GM21619 (cell line): ENCODE results near the gene MAN1C1.
"Not testable (repeated sequence)": the region's sequence is repeated elsewhere in the genome, so short reads cannot be mapped to it uniquely, and the experiment has no call there.

Experiments used
- ATAC-seq: cut with Tn5 transposase; IDR thresholded peaks from one replicate; pipeline ENCODE4 v1.9.1; 2021; ENCODE audit not compliant: unreplicated experiment

Gene MAN1C1

GRCh38 chr1:25696643-25697042 is 80.1 kb downstream of the MAN1C1 start:
- not testable (repeated sequence) for ATAC-seq

- ATAC-seq, result no peak
Observed at GRCh38 chr1:25697435-25698217, 81.0 kb downstream of the MAN1C1 start.

GRCh38 chr1:25698252-25698651 is 81.7 kb downstream of the MAN1C1 start:
- no peak for ATAC-seq

GRCh38 chr1:25699059-25699458 is 82.5 kb downstream of the MAN1C1 start:
- not testable (repeated sequence) for ATAC-seq

- ATAC-seq, result no peak
Observed at GRCh38 chr1:25699500-25700143, 83.0 kb downstream of the MAN1C1 start.

- no peak for ATAC-seq
Observed at GRCh38 chr1:25700144-25700523, 83.5 kb downstream of the MAN1C1 start.

GRCh38 chr1:25700626-25701025 is 84.0 kb downstream of the MAN1C1 start:
- ATAC-seq, result no peak

- no peak for ATAC-seq
Observed at GRCh38 chr1:25701030-25701785, 84.6 kb downstream of the MAN1C1 start.

GRCh38 chr1:25702101-25702775 is 85.6 kb downstream of the MAN1C1 start:
- no peak for ATAC-seq

- ATAC-seq, result no peak
Observed at GRCh38 chr1:25703041-25703440, 86.5 kb downstream of the MAN1C1 start.

GRCh38 chr1:25703671-25704266 is 87.2 kb downstream of the MAN1C1 start:
- no peak for ATAC-seq

GRCh38 chr1:25704267-25704691 is 87.7 kb downstream of the MAN1C1 start:
- no peak for ATAC-seq

GRCh38 chr1:25705699-25706098 is 89.1 kb downstream of the MAN1C1 start:
- ATAC-seq, result no peak

- ATAC-seq, result no peak
Observed at GRCh38 chr1:25706146-25707089, 89.8 kb downstream of the MAN1C1 start.

GRCh38 chr1:25707280-25708016 is 90.9 kb downstream of the MAN1C1 start:
- no peak for ATAC-seq

- ATAC-seq, result no peak
Observed at GRCh38 chr1:25710583-25711347, 94.2 kb downstream of the MAN1C1 start.

GRCh38 chr1:25711555-25712298 is 95.1 kb downstream of the MAN1C1 start:
- ATAC-seq, result no peak
